ENCODE data around the gene ZNF597.
"Not testable (repeated sequence)": the region's sequence is repeated elsewhere in the genome, so short reads cannot be mapped to it uniquely, and the experiment has no call there.

The ZNF597 gene

GRCh38 chr16:3475604-3476375 lies 32.5 kb upstream of the ZNF597 start:
- DNase-seq (ENCODE audit: low read depth) = no peak

GRCh38 chr16:3474870-3475269 lies 31.6 kb upstream of the ZNF597 start:
- not testable (repeated sequence) for DNase-seq (ENCODE audit: low read depth)

- DNase-seq (ENCODE audit: low read depth) = no peak
These were observed 31.0 kb upstream of the ZNF597 start for GRCh38 chr16:3474136-3474779.

- DNase-seq (ENCODE audit: low read depth) = not testable (repeated sequence)
These were observed 30.3 kb upstream of the ZNF597 start for GRCh38 chr16:3473596-3473943.

GRCh38 chr16:3472878-3473595 lies 29.7 kb upstream of the ZNF597 start:
- DNase-seq (ENCODE audit: low read depth) = no peak

- DNase-seq (ENCODE audit: low read depth) = no peak
These were observed 28.3 kb upstream of the ZNF597 start for GRCh38 chr16:3471518-3472176.

GRCh38 chr16:3470723-3471122 lies 27.4 kb upstream of the ZNF597 start:
- no peak for DNase-seq (ENCODE audit: low read depth)

- DNase-seq (ENCODE audit: low read depth) = no peak
These were observed 26.4 kb upstream of the ZNF597 start for GRCh38 chr16:3469736-3470135.

GRCh38 chr16:3468501-3468900 lies 25.2 kb upstream of the ZNF597 start:
- DNase-seq (ENCODE audit: low read depth) = no peak

GRCh38 chr16:3467921-3468320 lies 24.6 kb upstream of the ZNF597 start:
- no peak for DNase-seq (ENCODE audit: low read depth)

GRCh38 chr16:3467182-3467581 lies 23.9 kb upstream of the ZNF597 start:
- DNase-seq (ENCODE audit: low read depth) = no peak

GRCh38 chr16:3465911-3466584 lies 22.7 kb upstream of the ZNF597 start:
- DNase-seq (ENCODE audit: low read depth) = no peak

GRCh38 chr16:3465301-3465700 lies 22.0 kb upstream of the ZNF597 start:
- no peak for DNase-seq (ENCODE audit: low read depth)

- DNase-seq (ENCODE audit: low read depth) = no peak
These were observed 17.8 kb upstream of the ZNF597 start for GRCh38 chr16:3461151-3461550.

- no peak for DNase-seq (ENCODE audit: low read depth)
These were observed 17.3 kb upstream of the ZNF597 start for GRCh38 chr16:3460585-3460984.

GRCh38 chr16:3460121-3460520 lies 16.8 kb upstream of the ZNF597 start:
- no peak for DNase-seq (ENCODE audit: low read depth)

GRCh38 chr16:3459401-3460090 lies 16.2 kb upstream of the ZNF597 start:
- DNase-seq (ENCODE audit: low read depth) = no peak

- DNase-seq (ENCODE audit: low read depth) = no peak
These were observed 15.6 kb upstream of the ZNF597 start for GRCh38 chr16:3458852-3459361.

- no peak for DNase-seq (ENCODE audit: low read depth)
These were observed 15.1 kb upstream of the ZNF597 start for GRCh38 chr16:3458278-3458851.

- DNase-seq (ENCODE audit: low read depth) = peak; percentile 81
These were observed 14.3 kb upstream of the ZNF597 start for GRCh38 chr16:3457434-3458252.

Data from CMK (cell line).